Activated T-cell treated with anti-CD3 and anti-CD28 coated beads, Interleukin-2, amount 50 U/mL, for 72 hours (primary cell): ENCODE results near the gene DSCAML1. TPM values are rescaled to one million over a fixed set of nuclear protein-coding genes. Genes with fewer than 3 reads are reported as not detected.

Experiments
- ATAC-seq, 2 donors: fragments of 150-1000 bp; cut with Tn5 transposase; replicated peaks in 1 of 2; 2 replicates each; pipeline ENCODE4 v1.10.0; 2021; ENCODE audit warnings: moderate library complexity in 2 of 2, mild to moderate bottlenecking in 1 of 2
- DNase-seq, 2 donors: peaks; one replicate each; pipeline ENCODE4 v3.0.0; 2021 to 2022; ENCODE audit warnings: mixed read lengths in 1 of 2
- H3K27ac Mint-ChIP-seq: one replicate; pipeline ENCODE4 v1.8.0; 2022; ENCODE audit warnings: mild to moderate bottlenecking, moderate library complexity, mixed read lengths
- H3K27me3 Mint-ChIP-seq: one replicate; pipeline ENCODE4 v1.8.0; 2022; ENCODE audit warnings: low read depth, mixed read lengths
- H3K36me3 Mint-ChIP-seq, 2 donors: one replicate each; pipeline ENCODE4 v1.8.0; 2022; ENCODE audit warnings: mixed read lengths in 2 of 2, mild to moderate bottlenecking in 1 of 2; ENCODE audit not compliant: insufficient read depth in 2 of 2
- H3K4me1 Mint-ChIP-seq: one replicate; pipeline ENCODE4 v1.8.0; 2022; ENCODE audit warnings: low read depth, mixed read lengths
- H3K4me3 Mint-ChIP-seq, 2 donors: one replicate each; pipeline ENCODE4 v1.8.0; 2022; ENCODE audit warnings: mild to moderate bottlenecking in 2 of 2, mixed read lengths in 2 of 2, moderate library complexity in 2 of 2
- H3K9me3 Mint-ChIP-seq, 2 donors: one replicate each; pipeline ENCODE4 v1.8.0; 2022; ENCODE audit warnings: mixed read lengths in 2 of 2
- total RNA-seq, 2 donors: library from RNA; stranded (reverse); gene quantifications; one replicate each; pipeline ENCODE4 v1.2.3, GENCODE V29; 2022

Gene DSCAML1
- 1 to 10 TPM; 1.5 to 2.5 TPM for total RNA-seq

DNA sequence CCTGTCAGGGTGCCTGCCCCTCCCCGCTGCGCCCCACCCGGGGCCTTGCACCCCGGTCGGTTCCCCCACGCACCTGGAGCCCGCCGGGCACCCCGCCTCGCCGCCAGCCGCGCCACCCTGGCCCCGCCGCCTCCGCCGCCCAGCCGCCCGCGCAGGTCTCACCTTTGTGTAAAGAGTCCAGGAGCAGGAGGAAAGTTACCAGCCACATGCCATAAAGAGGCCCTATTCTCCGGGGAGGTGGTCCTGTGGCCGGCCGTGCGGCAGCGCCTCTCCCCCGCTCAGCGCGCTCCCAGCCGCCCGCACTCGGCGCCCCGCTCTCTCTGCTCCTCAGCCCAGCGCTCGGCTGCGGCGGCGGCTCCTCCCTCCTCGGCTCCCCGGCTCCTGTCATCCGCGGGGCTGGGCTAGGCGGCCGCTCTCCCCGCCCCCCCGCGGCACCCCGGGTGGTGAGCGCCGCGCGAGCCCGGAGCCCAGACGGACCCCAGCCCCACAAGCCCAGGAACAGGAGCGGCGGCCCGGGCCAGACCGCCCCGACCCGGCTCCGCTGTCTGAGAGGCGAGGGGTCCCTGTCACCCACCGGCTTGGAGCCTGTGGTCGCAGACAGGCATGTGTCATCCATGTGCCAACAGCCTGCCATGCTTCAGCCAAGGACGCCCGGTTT, at the start of gene DSCAML1:
DSCAML1 (minus strand) TSS at position 345 of the 658 bp plus-strand sequence; CDS start at position 208, 137 bp downstream.
- Mint-ChIP-seq H3K27me3 (peaks cover 68% of the 10 kb centered on the region), H3K4me1 (peaks cover 15% of the 10 kb centered on the region), H3K4me3 (peak within 1 kb of the TSS; percentile 69 to 73), H3K9me3 (no peaks in the 10 kb centered on the region), H3K36me3 (peaks cover 0 to 3% of the 10 kb centered on the region in 2 donors), H3K27ac (no peak within 1 kb of the TSS)
- DNase-seq (peak; percentile 56 to 59), ATAC-seq (peak; percentile 90 to 93)

- Mint-ChIP-seq H3K27me3 (no peaks in the 10 kb centered on the region), H3K27ac (no peak overlapping the region)
Measured at GRCh38 chr11:117843666-117844484, 46.9 kb upstream of the DSCAML1 start.

DNA sequence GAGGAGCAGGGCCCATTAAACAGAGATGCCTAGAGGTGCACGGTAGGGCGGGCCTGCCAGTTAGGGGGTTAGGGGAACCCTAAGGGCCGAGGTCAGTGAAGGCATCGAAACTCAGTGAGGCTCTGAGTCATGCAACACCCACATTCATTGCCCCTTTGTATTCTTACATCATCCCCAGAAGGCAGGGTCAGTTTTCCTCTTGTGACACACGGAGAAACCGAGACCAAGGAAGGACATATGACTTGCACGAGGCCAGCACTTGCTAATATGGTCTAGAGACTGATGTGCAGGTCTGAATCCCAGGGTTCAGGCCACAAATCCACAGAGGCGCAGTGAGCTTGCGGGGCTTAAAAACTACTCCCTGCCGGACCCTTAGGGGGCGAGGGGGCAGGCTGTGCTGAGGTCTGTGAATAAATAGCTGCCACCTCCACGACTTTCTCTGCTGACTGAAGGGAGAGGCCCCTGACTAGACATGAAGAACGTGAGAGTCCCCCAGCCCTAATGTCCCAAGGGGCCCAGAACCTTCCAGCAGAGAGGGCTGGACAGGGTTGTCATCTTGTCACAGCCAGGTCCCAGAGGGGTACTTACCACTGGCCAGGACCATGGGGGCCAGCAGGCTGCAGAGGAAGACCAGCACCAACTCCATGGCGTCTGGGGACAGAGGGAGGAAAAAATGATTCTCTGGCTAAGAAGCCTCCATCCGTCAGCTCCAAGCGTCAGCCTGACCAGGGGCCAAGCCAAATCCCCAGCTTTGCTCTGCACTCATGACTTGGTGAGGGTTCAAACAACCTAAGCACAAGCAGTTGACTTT, 45.3 kb upstream of the DSCAML1 start:
- no peak overlapping the region for H3K4me3 Mint-ChIP-seq
- no peaks in the 10 kb centered on the region for H3K27me3 Mint-ChIP-seq
- no peaks in the 10 kb centered on the region for H3K36me3 Mint-ChIP-seq
- H3K27ac Mint-ChIP-seq = no peak overlapping the region
- DNase-seq (no peak), ATAC-seq (no peak)
- no peaks in the 10 kb centered on the region for H3K9me3 Mint-ChIP-seq
- H3K4me1 Mint-ChIP-seq = no peaks in the 10 kb centered on the region

More at GRCh38 chr11:117843666-117844484, 46.9 kb upstream of the DSCAML1 start:
- Mint-ChIP-seq H3K9me3 (no peaks in the 10 kb centered on the region), H3K4me3 (no peak overlapping the region), H3K4me1 (no peaks in the 10 kb centered on the region), H3K36me3 (no peaks in the 10 kb centered on the region)
- DNase-seq = peak; percentile 80 to 88
- peak; percentile 77 to 89 for ATAC-seq

DNA sequence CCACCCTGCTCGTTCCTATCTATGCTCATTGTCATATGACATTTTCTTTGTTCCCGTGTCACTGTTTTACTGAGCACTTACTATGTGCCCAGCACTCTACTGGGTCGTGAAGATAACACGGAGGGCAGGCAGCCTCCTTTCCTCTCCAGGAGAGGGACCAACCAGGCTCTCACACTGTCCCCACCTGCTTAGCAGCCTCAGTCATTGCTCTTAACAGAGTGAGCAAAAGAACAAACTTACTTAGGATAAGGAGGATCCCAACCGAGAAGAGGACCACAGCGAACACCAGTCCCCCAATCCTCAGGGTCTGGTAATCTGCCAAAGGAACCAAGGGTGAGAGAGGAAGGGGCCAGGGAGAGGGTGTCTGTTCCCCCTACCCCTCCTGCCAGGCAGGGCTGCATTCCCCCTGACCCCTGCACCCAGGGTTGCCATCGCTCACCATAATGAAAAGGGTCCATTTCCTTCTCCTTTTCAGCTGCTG, 44.6 kb upstream of the DSCAML1 start:
- DNase-seq (no peak), ATAC-seq (no peak)
- no peak overlapping the region for H3K4me3 Mint-ChIP-seq
- H3K27ac Mint-ChIP-seq = no peak overlapping the region
- H3K4me1 Mint-ChIP-seq = no peaks in the 10 kb centered on the region
- H3K36me3 Mint-ChIP-seq = no peaks in the 10 kb centered on the region
- no peaks in the 10 kb centered on the region for H3K9me3 Mint-ChIP-seq
- H3K27me3 Mint-ChIP-seq = no peaks in the 10 kb centered on the region

DNA sequence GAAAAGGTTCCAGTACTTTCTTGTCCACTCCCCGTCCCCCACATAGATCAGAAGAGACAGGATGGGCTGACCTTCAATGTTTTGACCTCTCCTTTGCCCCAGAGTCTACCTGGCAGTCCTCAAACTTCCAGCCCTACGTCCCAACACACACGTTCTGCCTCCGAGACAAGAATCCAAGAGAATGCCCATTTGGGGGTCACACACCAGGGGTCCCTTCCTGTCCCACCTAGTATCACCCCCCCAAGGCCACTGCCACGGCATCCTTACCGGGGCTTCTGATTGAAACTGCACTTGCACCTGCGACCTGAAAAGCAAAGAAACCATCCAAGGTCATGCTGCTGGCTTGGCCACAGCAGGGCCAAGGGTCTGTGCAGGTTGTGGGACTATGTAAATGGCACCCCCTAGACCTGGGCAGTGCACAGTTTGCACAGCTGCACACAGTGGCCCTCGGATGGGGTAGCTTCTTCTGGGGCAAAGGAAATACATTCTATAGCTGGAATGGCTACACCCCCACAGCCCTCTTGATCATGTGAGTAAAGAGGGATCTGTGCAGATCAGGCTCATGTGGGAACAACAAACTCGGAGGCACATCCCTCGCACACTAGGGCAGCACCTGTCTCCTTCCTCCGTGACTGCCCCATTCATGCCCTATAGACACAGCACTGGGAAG, 44.0 kb upstream of the DSCAML1 start:
- H3K27me3 Mint-ChIP-seq = no peaks in the 10 kb centered on the region
- DNase-seq (no peak), ATAC-seq (no peak)
- H3K4me1 Mint-ChIP-seq = no peaks in the 10 kb centered on the region
- no peak overlapping the region for H3K27ac Mint-ChIP-seq
- no peaks in the 10 kb centered on the region for H3K36me3 Mint-ChIP-seq
- no peaks in the 10 kb centered on the region for H3K9me3 Mint-ChIP-seq
- H3K4me3 Mint-ChIP-seq = no peak overlapping the region

- H3K4me1 Mint-ChIP-seq = no peaks in the 10 kb centered on the region
- ATAC-seq (no peak), DNase-seq (no peak)
- no peaks in the 10 kb centered on the region for H3K9me3 Mint-ChIP-seq
- no peaks in the 10 kb centered on the region for H3K36me3 Mint-ChIP-seq
- H3K27me3 Mint-ChIP-seq = no peaks in the 10 kb centered on the region
- no peak overlapping the region for H3K27ac Mint-ChIP-seq
- no peak overlapping the region for H3K4me3 Mint-ChIP-seq
Measured at GRCh38 chr11:117839936-117840813, 43.2 kb upstream of the DSCAML1 start.

- H3K27me3 Mint-ChIP-seq = no peaks in the 10 kb centered on the region
- H3K9me3 Mint-ChIP-seq = no peaks in the 10 kb centered on the region
- ATAC-seq (no peak), DNase-seq (no peak)
- H3K4me1 Mint-ChIP-seq = no peaks in the 10 kb centered on the region
- H3K4me3 Mint-ChIP-seq = no peak overlapping the region
- no peaks in the 10 kb centered on the region for H3K36me3 Mint-ChIP-seq
- H3K27ac Mint-ChIP-seq = no peak overlapping the region
Measured at GRCh38 chr11:117839380-117839881, 42.4 kb upstream of the DSCAML1 start.

GRCh38 chr11:117838901-117839300, 41.9 kb upstream of the DSCAML1 start:
- Mint-ChIP-seq H3K4me3 (no peak overlapping the region), H3K27me3 (no peaks in the 10 kb centered on the region), H3K36me3 (no peaks in the 10 kb centered on the region), H3K4me1 (no peaks in the 10 kb centered on the region), H3K27ac (no peak overlapping the region), H3K9me3 (no peaks in the 10 kb centered on the region)
- DNase-seq (no peak), ATAC-seq (no peak)

GRCh38 chr11:117837791-117838190, 40.8 kb upstream of the DSCAML1 start:
- Mint-ChIP-seq H3K9me3 (no peaks in the 10 kb centered on the region), H3K27ac (no peak overlapping the region), H3K4me1 (no peaks in the 10 kb centered on the region), H3K36me3 (no peaks in the 10 kb centered on the region), H3K4me3 (no peak overlapping the region), H3K27me3 (no peaks in the 10 kb centered on the region)
- ATAC-seq (peak in 1 of 2 donors; percentile 23), DNase-seq (no peak)

GRCh38 chr11:117837070-117837776, 40.2 kb upstream of the DSCAML1 start:
- Mint-ChIP-seq H3K27ac (no peak overlapping the region), H3K36me3 (no peaks in the 10 kb centered on the region), H3K4me3 (no peak overlapping the region), H3K27me3 (no peaks in the 10 kb centered on the region), H3K4me1 (no peaks in the 10 kb centered on the region), H3K9me3 (no peaks in the 10 kb centered on the region)
- ATAC-seq = no peak
- DNase-seq = no peak
